ENCODE measurements around the gene ENDOV. TPM values are rescaled to one million over a fixed set of nuclear protein-coding genes. Genes with fewer than 3 reads are reported as not detected.

The ENDOV gene
- total and polyA plus RNA-seq, 2 of the 13 experiments (the other 11 are each of a cell fraction or from before 2014, with no cell fraction given): 15.1 to 17.1 TPM

DNA sequence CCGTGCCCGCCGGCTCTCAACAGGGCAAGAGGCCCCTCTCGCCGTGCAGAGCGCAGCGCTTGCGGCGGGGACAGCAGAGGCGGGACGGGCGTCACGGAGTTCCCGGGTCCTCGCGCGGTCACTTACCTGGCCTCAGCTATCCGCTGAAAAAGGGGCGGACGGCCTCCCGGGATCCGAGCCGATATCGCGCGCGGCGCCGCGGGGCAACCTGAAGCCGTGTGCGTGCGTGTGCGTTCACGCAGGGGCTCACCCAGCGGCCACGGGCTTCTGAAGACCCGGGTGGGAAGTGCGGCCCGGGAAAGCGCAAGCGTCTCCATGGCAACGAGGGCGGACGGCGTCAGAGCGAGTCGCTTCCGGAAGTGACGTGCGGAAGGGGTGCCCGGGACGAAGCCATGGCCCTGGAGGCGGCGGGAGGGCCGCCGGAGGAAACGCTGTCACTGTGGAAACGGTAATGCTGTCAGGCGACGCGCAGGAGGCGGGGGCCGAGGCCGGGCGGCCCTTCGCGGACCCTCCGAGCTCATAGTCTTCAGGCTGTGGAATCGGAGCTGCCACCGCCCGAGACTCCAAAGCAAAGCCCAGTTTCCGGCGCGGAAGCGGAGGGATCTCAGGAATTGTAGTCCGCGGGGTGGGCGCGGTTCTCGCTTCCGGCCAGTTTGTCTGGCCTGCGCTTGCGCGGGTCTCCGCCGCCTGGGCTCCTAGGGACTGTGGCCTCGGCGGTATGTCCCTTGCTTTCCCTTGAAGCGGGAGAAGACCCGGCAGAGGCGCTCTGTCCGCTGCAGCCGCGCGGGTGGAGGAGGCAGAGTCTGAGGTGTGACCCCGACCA lies at the start of gene ENDOV (continued):
- TF ChIP-seq, protein P1, sequence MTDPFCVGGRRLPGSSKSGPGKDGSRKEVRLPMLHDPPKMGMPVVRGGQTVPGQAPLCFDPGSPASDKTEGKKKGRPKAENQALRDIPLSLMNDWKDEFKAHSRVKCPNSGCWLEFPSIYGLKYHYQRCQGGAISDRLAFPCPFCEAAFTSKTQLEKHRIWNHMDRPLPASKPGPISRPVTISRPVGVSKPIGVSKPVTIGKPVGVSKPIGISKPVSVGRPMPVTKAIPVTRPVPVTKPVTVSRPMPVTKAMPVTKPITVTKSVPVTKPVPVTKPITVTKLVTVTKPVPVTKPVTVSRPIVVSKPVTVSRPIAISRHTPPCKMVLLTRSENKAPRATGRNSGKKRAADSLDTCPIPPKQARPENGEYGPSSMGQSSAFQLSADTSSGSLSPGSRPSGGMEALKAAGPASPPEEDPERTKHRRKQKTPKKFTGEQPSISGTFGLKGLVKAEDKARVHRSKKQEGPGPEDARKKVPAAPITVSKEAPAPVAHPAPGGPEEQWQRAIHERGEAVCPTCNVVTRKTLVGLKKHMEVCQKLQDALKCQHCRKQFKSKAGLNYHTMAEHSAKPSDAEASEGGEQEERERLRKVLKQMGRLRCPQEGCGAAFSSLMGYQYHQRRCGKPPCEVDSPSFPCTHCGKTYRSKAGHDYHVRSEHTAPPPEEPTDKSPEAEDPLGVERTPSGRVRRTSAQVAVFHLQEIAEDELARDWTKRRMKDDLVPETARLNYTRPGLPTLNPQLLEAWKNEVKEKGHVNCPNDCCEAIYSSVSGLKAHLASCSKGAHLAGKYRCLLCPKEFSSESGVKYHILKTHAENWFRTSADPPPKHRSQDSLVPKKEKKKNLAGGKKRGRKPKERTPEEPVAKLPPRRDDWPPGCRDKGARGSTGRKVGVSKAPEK (CRISPR knock-in tag; IDR thresholded peaks at IDR 0.05; ENCODE audit: borderline replicate concordance): peak; percentile 54; the same call in 1 of the 2 replicates
- TF ChIP-seq ZNF800 (CRISPR knock-in tag; IDR thresholded peaks at IDR 0.05) (0 out of 2 replicates have a peak, but pooled peaks have one; percentile 14), BATF2 (CRISPR knock-in tag; IDR thresholded peaks at IDR 0.05) (0 out of 2 replicates have a peak, but pooled peaks have one; percentile 68), ZFP41 (CRISPR knock-in tag; IDR thresholded peaks at IDR 0.05; ENCODE audit: borderline replicate concordance) (no peak; the same call in 1 of the 2 replicates), REXO4 (CRISPR knock-in tag; IDR thresholded peaks at IDR 0.05; ENCODE audit: borderline replicate concordance) (no peak), ELF4 (CRISPR knock-in tag; IDR thresholded peaks at IDR 0.05; ENCODE audit: borderline replicate concordance) (peak; percentile 97), IKZF4 (CRISPR knock-in tag; IDR thresholded peaks at IDR 0.05; ENCODE audit: borderline replicate concordance, low read depth, not compliant biosample characterization) (peak; percentile 92), ZNF660 (CRISPR knock-in tag; IDR thresholded peaks at IDR 0.05; ENCODE audit: borderline replicate concordance, low read depth) (no peak), ZNF274 (CRISPR knock-in tag; IDR thresholded peaks at IDR 0.05) (peak; percentile 58; the same call in 1 of the 2 replicates), SRF (IDR thresholded peaks at IDR 0.05; ENCODE audit: low read depth, low read length) (no peak)
- TF ChIP-seq, protein P2, sequence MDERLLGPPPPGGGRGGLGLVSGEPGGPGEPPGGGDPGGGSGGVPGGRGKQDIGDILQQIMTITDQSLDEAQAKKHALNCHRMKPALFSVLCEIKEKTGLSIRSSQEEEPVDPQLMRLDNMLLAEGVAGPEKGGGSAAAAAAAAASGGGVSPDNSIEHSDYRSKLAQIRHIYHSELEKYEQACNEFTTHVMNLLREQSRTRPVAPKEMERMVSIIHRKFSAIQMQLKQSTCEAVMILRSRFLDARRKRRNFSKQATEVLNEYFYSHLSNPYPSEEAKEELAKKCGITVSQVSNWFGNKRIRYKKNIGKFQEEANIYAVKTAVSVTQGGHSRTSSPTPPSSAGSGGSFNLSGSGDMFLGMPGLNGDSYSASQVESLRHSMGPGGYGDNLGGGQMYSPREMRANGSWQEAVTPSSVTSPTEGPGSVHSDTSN (CRISPR knock-in tag; IDR thresholded peaks at IDR 0.05): no peak
- TF ChIP-seq, protein P3, sequence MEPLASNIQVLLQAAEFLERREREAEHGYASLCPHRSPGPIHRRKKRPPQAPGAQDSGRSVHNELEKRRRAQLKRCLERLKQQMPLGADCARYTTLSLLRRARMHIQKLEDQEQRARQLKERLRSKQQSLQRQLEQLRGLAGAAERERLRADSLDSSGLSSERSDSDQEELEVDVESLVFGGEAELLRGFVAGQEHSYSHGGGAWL (CRISPR knock-in tag; IDR thresholded peaks at IDR 0.05): peak; percentile 82
- TF ChIP-seq, protein P4, sequence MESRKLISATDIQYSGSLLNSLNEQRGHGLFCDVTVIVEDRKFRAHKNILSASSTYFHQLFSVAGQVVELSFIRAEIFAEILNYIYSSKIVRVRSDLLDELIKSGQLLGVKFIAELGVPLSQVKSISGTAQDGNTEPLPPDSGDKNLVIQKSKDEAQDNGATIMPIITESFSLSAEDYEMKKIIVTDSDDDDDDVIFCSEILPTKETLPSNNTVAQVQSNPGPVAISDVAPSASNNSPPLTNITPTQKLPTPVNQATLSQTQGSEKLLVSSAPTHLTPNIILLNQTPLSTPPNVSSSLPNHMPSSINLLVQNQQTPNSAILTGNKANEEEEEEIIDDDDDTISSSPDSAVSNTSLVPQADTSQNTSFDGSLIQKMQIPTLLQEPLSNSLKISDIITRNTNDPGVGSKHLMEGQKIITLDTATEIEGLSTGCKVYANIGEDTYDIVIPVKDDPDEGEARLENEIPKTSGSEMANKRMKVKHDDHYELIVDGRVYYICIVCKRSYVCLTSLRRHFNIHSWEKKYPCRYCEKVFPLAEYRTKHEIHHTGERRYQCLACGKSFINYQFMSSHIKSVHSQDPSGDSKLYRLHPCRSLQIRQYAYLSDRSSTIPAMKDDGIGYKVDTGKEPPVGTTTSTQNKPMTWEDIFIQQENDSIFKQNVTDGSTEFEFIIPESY (CRISPR knock-in tag; IDR thresholded peaks at IDR 0.05): no peak
- TF ChIP-seq, protein P5, sequence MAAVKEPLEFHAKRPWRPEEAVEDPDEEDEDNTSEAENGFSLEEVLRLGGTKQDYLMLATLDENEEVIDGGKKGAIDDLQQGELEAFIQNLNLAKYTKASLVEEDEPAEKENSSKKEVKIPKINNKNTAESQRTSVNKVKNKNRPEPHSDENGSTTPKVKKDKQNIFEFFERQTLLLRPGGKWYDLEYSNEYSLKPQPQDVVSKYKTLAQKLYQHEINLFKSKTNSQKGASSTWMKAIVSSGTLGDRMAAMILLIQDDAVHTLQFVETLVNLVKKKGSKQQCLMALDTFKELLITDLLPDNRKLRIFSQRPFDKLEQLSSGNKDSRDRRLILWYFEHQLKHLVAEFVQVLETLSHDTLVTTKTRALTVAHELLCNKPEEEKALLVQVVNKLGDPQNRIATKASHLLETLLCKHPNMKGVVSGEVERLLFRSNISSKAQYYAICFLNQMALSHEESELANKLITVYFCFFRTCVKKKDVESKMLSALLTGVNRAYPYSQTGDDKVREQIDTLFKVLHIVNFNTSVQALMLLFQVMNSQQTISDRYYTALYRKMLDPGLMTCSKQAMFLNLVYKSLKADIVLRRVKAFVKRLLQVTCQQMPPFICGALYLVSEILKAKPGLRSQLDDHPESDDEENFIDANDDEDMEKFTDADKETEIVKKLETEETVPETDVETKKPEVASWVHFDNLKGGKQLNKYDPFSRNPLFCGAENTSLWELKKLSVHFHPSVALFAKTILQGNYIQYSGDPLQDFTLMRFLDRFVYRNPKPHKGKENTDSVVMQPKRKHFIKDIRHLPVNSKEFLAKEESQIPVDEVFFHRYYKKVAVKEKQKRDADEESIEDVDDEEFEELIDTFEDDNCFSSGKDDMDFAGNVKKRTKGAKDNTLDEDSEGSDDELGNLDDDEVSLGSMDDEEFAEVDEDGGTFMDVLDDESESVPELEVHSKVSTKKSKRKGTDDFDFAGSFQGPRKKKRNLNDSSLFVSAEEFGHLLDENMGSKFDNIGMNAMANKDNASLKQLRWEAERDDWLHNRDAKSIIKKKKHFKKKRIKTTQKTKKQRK (IDR thresholded peaks at IDR 0.05; ENCODE audit: low read length): no peak
